Lower leg skin (tissue), 3 donors: ENCODE measurements around the gene ME1.

Source experiments
- CTCF ChIP-seq, 3 donors: fragments of 450-650 bp; IDR thresholded peaks; one replicate each; pipeline ENCODE4 v1.5.1; 2016; ENCODE audit warnings: antibody characterized with exemption in 3 of 3, mild to moderate bottlenecking in 3 of 3, moderate library complexity in 2 of 3
- POLR2A ChIP-seq, 2 donors: fragments of 450-650 bp; IDR thresholded peaks; one replicate each; pipeline ENCODE4 v1.6.1; 2016 to 2017; ENCODE audit warnings: antibody characterized with exemption in 2 of 2, mild to moderate bottlenecking in 1 of 2, moderate library complexity in 1 of 2

- TF ChIP-seq CTCF (IDR thresholded peaks at IDR 0.05) (no peak), POLR2A (IDR thresholded peaks at IDR 0.05) (no peak)
Measured at GRCh38 chr6:83313882-83314281, 117.0 kb downstream of the ME1 start.
